ENCODE results near the gene ACAT1.

DNA sequence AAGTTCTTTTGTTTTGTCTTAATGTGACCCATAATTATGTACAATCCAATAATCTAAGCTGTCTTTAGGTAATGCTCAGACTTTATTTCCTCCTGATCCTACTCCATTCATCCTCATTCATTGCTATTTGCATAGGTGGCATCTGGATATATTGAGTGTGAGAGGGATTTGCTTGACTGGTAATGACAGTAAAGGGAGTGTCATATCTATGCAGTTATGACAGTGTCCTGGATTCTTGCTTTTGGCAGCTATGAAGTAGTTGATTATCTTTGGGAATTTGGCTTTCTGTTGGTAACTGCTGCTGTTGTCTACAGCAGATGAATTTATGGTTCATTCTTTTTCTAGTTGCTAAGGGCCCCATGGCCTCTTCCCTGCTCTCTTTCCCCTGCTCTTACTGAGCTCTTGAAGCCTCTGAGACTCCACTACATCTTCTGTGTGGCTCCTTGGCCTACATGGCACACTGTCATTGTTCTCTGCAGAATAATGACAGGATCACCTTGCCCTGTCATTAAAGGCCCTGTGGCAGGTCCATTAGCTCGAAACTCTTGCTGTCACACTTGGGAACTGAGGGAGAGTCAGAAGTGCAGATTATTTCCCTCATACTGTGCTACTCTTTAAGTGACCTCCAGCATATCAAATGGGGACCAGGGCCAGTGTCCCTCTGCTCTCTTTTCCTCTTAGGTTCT is 20.1 kb upstream of the ACAT1 start:
- TF ChIP-seq CTCF (IDR thresholded peaks at IDR 0.05), result no peak
- no peak for TF ChIP-seq POLR2A (IDR thresholded peaks at IDR 0.05)
